GM19099 (cell line): ENCODE measurements around the gene KIAA1217.

Experiments used
- POLR2A ChIP-seq: IDR thresholded peaks from 3 replicates; pipeline ENCODE4 v1.6.1; 2011; ENCODE audit warnings: low read depth; ENCODE audit not compliant: insufficient read length; ENCODE audit errors: extremely low read depth

The KIAA1217 gene

GRCh38 chr10:24503461-24504320, 294.8 kb downstream of the KIAA1217 start:
- TF ChIP-seq POLR2A: no peak

- no peak for TF ChIP-seq POLR2A
Observed at GRCh38 chr10:24505759-24506158, 296.8 kb downstream of the KIAA1217 start.

- no peak for TF ChIP-seq POLR2A
Observed at GRCh38 chr10:24513155-24513554, 304.2 kb downstream of the KIAA1217 start.

GRCh38 chr10:24515481-24515880, 306.5 kb downstream of the KIAA1217 start:
- no peak for TF ChIP-seq POLR2A

GRCh38 chr10:24518411-24518810, 309.5 kb downstream of the KIAA1217 start:
- no peak for TF ChIP-seq POLR2A

- no peak for TF ChIP-seq POLR2A
Observed at GRCh38 chr10:24518981-24519597, 310.2 kb downstream of the KIAA1217 start.

- TF ChIP-seq POLR2A: no peak
Observed at GRCh38 chr10:24519950-24520349, 311.0 kb downstream of the KIAA1217 start.

- TF ChIP-seq POLR2A: no peak
Observed at GRCh38 chr10:24524314-24524713, 315.4 kb downstream of the KIAA1217 start.

GRCh38 chr10:24526085-24526649, 317.2 kb downstream of the KIAA1217 start:
- TF ChIP-seq POLR2A: no peak

GRCh38 chr10:24528946-24529345, 320.0 kb downstream of the KIAA1217 start:
- TF ChIP-seq POLR2A: no peak

GRCh38 chr10:24531439-24531838, 322.5 kb downstream of the KIAA1217 start:
- TF ChIP-seq POLR2A: no peak

GRCh38 chr10:24533981-24534380, 325.0 kb downstream of the KIAA1217 start:
- TF ChIP-seq POLR2A: no peak

GRCh38 chr10:24536636-24537035, 327.7 kb downstream of the KIAA1217 start:
- no peak for TF ChIP-seq POLR2A

GRCh38 chr10:24541239-24541753, 332.4 kb downstream of the KIAA1217 start:
- TF ChIP-seq POLR2A: no peak

GRCh38 chr10:24542314-24543270, 333.7 kb downstream of the KIAA1217 start:
- no peak for TF ChIP-seq POLR2A

GRCh38 chr10:24544776-24545175, 335.8 kb downstream of the KIAA1217 start:
- TF ChIP-seq POLR2A: no peak
